RKO (cell line): ENCODE results near the gene TNIP1.

Experiments
- DNase-seq: peaks from one replicate; pipeline ENCODE4 v3.0.0-alpha.2; 2016; ENCODE audit warnings: low spot score

Gene TNIP1

GRCh38 chr5:151022511-151023018 lies 58.3 kb downstream of the TNIP1 start:
- peak; percentile 57 for DNase-seq

- DNase-seq = no peak
Observed at GRCh38 chr5:151021746-151022145, 59.1 kb downstream of the TNIP1 start.

GRCh38 chr5:151020304-151021110 lies 60.3 kb downstream of the TNIP1 start, which contains the start of gene GPX3:
TSS of gene GPX3 (plus strand) at chr5:151020591. CDS start at chr5:151020655, 64 bp downstream.
- DNase-seq = peak; percentile 19

GRCh38 chr5:151019331-151019730 lies 61.5 kb downstream of the TNIP1 start:
- no peak for DNase-seq

- no peak for DNase-seq
Observed at GRCh38 chr5:151018846-151019245, 62.0 kb downstream of the TNIP1 start.

GRCh38 chr5:151017897-151018296 lies 62.9 kb downstream of the TNIP1 start:
- no peak for DNase-seq

GRCh38 chr5:151016700-151017099 lies 64.1 kb downstream of the TNIP1 start:
- DNase-seq = no peak

GRCh38 chr5:151015974-151016587 lies 64.8 kb downstream of the TNIP1 start:
- DNase-seq = no peak

- no peak for DNase-seq
Observed at GRCh38 chr5:151014680-151015343, 66.0 kb downstream of the TNIP1 start.

GRCh38 chr5:151012862-151013261 lies 68.0 kb downstream of the TNIP1 start:
- no peak for DNase-seq

GRCh38 chr5:151008906-151009305 lies 71.9 kb downstream of the TNIP1 start:
- no peak for DNase-seq

GRCh38 chr5:151008210-151008491 lies 72.7 kb downstream of the TNIP1 start:
- DNase-seq = no peak

- no peak for DNase-seq
Observed at GRCh38 chr5:151007430-151008209, 73.2 kb downstream of the TNIP1 start.

- no peak for DNase-seq
Observed at GRCh38 chr5:151006704-151007334, 74.0 kb downstream of the TNIP1 start.

GRCh38 chr5:151005950-151006576 lies 74.8 kb downstream of the TNIP1 start:
- no peak for DNase-seq

GRCh38 chr5:151005187-151005949 lies 75.5 kb downstream of the TNIP1 start:
- no peak for DNase-seq

- no peak for DNase-seq
Observed at GRCh38 chr5:151004499-151004898, 76.3 kb downstream of the TNIP1 start.

- DNase-seq = no peak
Observed at GRCh38 chr5:151003503-151003860, 77.4 kb downstream of the TNIP1 start.

- DNase-seq = no peak
Observed at GRCh38 chr5:151002681-151003502, 77.9 kb downstream of the TNIP1 start.

GRCh38 chr5:151002250-151002649 lies 78.6 kb downstream of the TNIP1 start:
- peak; percentile 65 for DNase-seq
